Osteocyte (in vitro differentiated cells): ENCODE measurements around the gene MYL6. TPM values are rescaled to one million over a fixed set of nuclear protein-coding genes. Genes with fewer than 3 reads are reported as not detected.

ENCODE experiments used
- DNase-seq: peaks from one replicate; pipeline ENCODE4 v3.0.0; 2021; ENCODE audit warnings: mixed read lengths; ENCODE audit not compliant: unreplicated experiment; ENCODE audit errors: extremely low spot score
- H3K27ac Mint-ChIP-seq: one replicate; pipeline ENCODE4 v1.8.0; 2021; ENCODE audit warnings: mild to moderate bottlenecking, mixed read lengths; ENCODE audit not compliant: unreplicated experiment
- H3K27me3 Mint-ChIP-seq: one replicate; pipeline ENCODE4 v1.8.0; 2021; ENCODE audit warnings: mixed read lengths; ENCODE audit not compliant: unreplicated experiment
- H3K36me3 Mint-ChIP-seq: one replicate; pipeline ENCODE4 v1.8.0; 2021; ENCODE audit warnings: mixed read lengths; ENCODE audit not compliant: unreplicated experiment
- H3K4me1 Mint-ChIP-seq: one replicate; pipeline ENCODE4 v1.8.0; 2021; ENCODE audit warnings: mixed read lengths; ENCODE audit not compliant: unreplicated experiment
- H3K4me3 Mint-ChIP-seq: one replicate; pipeline ENCODE4 v1.8.0; 2021; ENCODE audit warnings: mild to moderate bottlenecking, moderate library complexity, mixed read lengths; ENCODE audit not compliant: unreplicated experiment
- H3K9me3 Mint-ChIP-seq: one replicate; pipeline ENCODE4 v1.8.0; 2021; ENCODE audit warnings: mixed read lengths; ENCODE audit not compliant: unreplicated experiment
- total RNA-seq: library from RNA; stranded (reverse); gene quantifications from 2 replicates; pipeline ENCODE4 v1.2.1, GENCODE V29; 2021
- TF ChIP-seq, protein P1 (sequence below): fragments of 200-600 bp; sonication (generic); IDR thresholded peaks from 2 replicates; pipeline ENCODE4 v1.5.0; 2021; ENCODE audit warnings: antibody characterized with exemption, mild to moderate bottlenecking, moderate library complexity

Gene MYL6
- total RNA-seq, 1 donor from 2014 or later: 1,549 TPM

DNA sequence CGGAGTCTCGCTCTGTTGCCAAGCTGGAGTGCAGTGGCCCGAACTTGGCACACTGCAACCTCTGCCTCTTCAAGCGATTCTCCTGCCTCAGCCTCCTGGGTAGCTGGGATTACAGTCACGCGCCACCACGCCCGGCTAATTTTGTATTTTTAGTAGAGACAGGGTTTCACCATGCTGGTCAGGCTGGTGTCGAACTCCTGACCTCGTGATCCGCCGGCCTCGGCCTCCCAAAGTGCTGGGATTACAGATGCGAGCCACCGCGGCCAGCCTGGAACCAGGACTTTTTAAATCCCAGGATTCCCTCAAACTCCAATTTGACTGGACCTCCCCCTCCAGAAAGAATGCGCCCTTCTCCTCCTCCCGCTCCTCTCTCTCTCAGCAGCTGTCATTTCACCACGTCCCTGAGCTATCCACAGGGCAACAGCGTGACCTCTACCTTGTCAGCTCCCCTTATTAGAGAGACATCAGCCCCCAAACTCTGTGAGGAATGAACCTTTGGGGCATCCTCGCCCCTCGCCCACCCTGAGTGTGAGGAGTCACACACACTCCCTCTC is 28.1 kb upstream of the MYL6 start:
- peak overlapping the region; percentile 98 for H3K4me3 Mint-ChIP-seq
- TF ChIP-seq, protein P1, sequence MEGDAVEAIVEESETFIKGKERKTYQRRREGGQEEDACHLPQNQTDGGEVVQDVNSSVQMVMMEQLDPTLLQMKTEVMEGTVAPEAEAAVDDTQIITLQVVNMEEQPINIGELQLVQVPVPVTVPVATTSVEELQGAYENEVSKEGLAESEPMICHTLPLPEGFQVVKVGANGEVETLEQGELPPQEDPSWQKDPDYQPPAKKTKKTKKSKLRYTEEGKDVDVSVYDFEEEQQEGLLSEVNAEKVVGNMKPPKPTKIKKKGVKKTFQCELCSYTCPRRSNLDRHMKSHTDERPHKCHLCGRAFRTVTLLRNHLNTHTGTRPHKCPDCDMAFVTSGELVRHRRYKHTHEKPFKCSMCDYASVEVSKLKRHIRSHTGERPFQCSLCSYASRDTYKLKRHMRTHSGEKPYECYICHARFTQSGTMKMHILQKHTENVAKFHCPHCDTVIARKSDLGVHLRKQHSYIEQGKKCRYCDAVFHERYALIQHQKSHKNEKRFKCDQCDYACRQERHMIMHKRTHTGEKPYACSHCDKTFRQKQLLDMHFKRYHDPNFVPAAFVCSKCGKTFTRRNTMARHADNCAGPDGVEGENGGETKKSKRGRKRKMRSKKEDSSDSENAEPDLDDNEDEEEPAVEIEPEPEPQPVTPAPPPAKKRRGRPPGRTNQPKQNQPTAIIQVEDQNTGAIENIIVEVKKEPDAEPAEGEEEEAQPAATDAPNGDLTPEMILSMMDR: no peak
- no peaks in the 10 kb centered on the region for H3K9me3 Mint-ChIP-seq
- H3K36me3 Mint-ChIP-seq: peaks cover 27% of the 10 kb centered on the region
- no peak for DNase-seq
- H3K4me1 Mint-ChIP-seq: peaks cover 36% of the 10 kb centered on the region
- no peaks in the 10 kb centered on the region for H3K27me3 Mint-ChIP-seq
- H3K27ac Mint-ChIP-seq: peak overlapping the region; percentile 90

DNA sequence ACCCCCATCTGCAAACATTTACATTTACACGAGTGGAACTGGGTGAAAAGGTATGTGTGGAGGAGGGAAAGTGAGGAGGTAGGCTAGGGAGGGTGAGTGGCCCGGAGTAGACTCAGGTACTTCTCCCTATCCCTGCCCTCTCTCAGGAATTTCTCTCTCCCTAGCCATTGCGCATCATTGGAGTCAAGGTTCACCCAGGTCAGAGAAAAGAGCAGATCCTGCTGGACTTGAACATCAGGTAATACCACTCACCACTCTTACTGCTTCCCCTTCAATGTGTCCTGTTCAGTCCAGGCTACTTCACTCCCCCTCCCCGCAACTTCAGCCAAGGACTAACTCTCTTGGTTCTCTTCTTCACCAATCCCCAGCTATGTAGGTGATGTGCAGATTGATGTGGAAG is 27.3 kb upstream of the MYL6 start:
- DNase-seq: no peak
- peaks cover 36% of the 10 kb centered on the region for H3K4me1 Mint-ChIP-seq
- peaks cover 28% of the 10 kb centered on the region for H3K36me3 Mint-ChIP-seq
- TF ChIP-seq, protein P1: no peak
- no peaks in the 10 kb centered on the region for H3K27me3 Mint-ChIP-seq
- no peak overlapping the region for H3K4me3 Mint-ChIP-seq
- H3K27ac Mint-ChIP-seq: peak overlapping the region; percentile 90
- no peaks in the 10 kb centered on the region for H3K9me3 Mint-ChIP-seq

DNA sequence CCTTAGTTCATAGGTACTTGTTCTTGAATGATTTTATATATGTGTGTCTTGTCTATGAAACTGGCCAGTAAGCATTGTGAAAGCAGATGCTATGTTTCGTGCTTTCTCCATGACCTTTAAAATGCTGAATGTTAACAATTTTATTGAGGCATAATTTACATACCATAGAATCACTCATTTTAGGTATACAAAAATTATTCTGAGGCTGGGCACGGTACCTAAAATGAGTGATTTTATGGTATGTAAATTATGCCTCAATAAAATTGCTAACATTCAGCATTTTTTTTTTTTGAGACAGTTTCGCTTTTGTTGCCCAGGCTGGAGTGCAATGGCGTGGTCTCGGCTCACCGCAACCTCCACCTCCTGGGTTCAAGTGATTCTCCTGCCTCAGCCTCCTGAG is 23.3 kb upstream of the MYL6 start:
- DNase-seq: no peak
- Mint-ChIP-seq H3K27me3 (no peaks in the 10 kb centered on the region), H3K4me3 (no peak overlapping the region), H3K36me3 (peaks cover 61% of the 10 kb centered on the region), H3K9me3 (no peaks in the 10 kb centered on the region), H3K27ac (no peak overlapping the region), H3K4me1 (peaks cover 11% of the 10 kb centered on the region)
- TF ChIP-seq, protein P1: no peak

DNA sequence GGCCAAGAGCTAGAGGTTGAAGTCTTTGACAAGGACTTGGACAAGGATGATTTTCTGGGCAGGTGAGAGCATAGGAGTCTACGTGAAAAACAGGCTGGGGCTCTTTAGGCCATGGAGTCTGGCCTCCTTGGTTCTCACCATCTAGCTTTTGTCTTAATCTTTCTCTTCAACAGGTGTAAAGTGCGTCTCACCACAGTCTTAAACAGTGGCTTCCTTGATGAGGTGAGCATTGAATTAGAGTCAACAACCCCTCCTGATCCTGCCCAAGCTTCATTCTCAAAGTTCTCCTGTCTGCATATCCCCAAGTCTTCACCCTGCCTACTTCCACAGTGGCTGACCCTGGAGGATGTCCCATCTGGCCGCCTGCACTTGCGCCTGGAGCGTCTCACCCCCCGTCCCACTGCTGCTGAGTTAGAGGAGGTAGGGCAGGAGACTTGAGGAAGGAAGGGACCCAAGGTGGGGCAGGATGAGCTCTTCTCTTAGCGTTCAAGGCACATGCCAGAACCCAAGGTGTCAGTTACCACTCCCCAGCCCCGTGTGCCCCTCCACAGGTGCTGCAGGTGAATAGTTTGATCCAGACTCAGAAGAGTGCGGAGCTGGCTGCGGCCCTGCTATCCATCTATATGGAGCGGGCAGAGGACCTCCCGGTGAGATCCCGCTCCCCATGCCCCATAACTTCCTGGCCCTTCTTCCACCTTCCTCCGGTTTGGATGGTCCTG is 20.1 kb upstream of the MYL6 start:
- DNase-seq: no peak
- no peak overlapping the region for H3K27ac Mint-ChIP-seq
- H3K9me3 Mint-ChIP-seq: no peaks in the 10 kb centered on the region
- TF ChIP-seq, protein P1: no peak
- no peak overlapping the region for H3K4me3 Mint-ChIP-seq
- H3K4me1 Mint-ChIP-seq: no peaks in the 10 kb centered on the region
- H3K27me3 Mint-ChIP-seq: no peaks in the 10 kb centered on the region
- H3K36me3 Mint-ChIP-seq: peaks cover 64% of the 10 kb centered on the region

DNA sequence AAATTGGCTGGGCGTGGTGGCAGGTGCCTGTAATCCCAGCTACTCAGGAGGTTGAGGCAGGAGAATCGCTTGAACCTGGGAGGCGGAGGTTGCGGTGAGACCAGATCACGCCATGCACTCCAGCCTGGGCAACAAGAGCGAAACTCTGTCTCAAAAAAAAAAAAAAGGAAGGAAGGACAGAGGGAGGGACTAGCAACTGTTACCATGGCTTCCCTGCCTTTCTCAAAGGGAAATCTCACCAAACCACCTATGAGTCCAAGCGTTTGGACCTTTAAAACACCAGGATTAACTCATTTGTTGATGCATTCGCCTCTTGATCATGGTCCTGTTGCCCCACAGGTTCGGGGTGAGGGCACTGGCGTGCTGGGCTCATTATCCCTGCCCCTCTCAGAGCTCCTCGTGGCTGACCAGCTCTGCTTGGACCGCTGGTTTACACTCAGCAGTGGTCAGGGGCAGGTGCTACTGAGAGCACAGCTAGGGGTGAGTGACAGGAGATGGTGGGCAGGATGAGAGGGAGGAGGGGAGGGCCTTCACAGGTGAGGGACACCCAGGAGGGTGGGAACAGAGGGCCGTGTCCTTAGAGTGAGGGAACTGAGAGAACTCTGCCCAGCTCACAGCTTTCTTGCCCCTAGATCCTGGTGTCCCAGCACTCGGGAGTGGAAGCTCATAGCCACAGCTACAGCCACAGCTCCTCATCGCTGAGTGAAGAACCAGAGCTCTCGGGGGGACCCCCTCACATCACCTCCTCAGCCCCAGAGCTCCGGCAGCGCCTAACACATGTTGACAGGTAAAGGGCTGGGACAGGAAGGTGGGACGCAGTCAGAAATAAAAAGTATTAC is 16.0 kb upstream of the MYL6 start:
- no peak for DNase-seq
- H3K4me1 Mint-ChIP-seq: peaks cover 4% of the 10 kb centered on the region
- no peaks in the 10 kb centered on the region for H3K27me3 Mint-ChIP-seq
- no peak overlapping the region for H3K4me3 Mint-ChIP-seq
- no peak overlapping the region for H3K27ac Mint-ChIP-seq
- H3K36me3 Mint-ChIP-seq: peaks cover 65% of the 10 kb centered on the region
- no peaks in the 10 kb centered on the region for H3K9me3 Mint-ChIP-seq
- TF ChIP-seq, protein P1: no peak
